OCI-LY7 (cell line): ENCODE data around the gene CPLANE1.
A peak's percentile ranks its signal among the peaks of the same experiment; 100 is the strongest.

ENCODE experiments used
- CTCF ChIP-seq: fragments of 200-600 bp; sonication (generic); conservative IDR thresholded peaks from 2 replicates; pipeline ENCODE4 v1.5.1; 2014; ENCODE audit warnings: mild to moderate bottlenecking, antibody characterized with exemption, low read length, moderate library complexity, mixed read lengths
- EZH2phosphoT487 ChIP-seq: fragments of 200-600 bp; sonication (generic); IDR thresholded peaks from 2 replicates; pipeline ENCODE4 v1.6.1; 2018; ENCODE audit warnings: low read depth, borderline replicate concordance, mild to moderate bottlenecking, mixed run types, antibody characterized with exemption, low read length, moderate library complexity, mixed read lengths

- TF ChIP-seq CTCF = no peak
- TF ChIP-seq EZH2phosphoT487 = 0 out of 2 replicates have a peak, but pooled peaks have one; percentile 28
Observed at GRCh38 chr5:37248421-37248969, 681 bp downstream of the CPLANE1 start.
